ENCODE results near the gene SNRNP25.

SNRNP25 gene

GRCh38 chr16:59440-60059, 5.9 kb downstream of the SNRNP25 start:
- Histone ChIP-seq H3K36me3 (replicated peaks) (peaks cover 87% of the 10 kb centered on the region), H3K27ac (no peak overlapping the region), H3K4me3 (ENCODE audit: low read depth, low read length) (no peak overlapping the region), H3K27me3 (replicated peaks) (no peaks in the 10 kb centered on the region)
- TF ChIP-seq, protein P1, sequence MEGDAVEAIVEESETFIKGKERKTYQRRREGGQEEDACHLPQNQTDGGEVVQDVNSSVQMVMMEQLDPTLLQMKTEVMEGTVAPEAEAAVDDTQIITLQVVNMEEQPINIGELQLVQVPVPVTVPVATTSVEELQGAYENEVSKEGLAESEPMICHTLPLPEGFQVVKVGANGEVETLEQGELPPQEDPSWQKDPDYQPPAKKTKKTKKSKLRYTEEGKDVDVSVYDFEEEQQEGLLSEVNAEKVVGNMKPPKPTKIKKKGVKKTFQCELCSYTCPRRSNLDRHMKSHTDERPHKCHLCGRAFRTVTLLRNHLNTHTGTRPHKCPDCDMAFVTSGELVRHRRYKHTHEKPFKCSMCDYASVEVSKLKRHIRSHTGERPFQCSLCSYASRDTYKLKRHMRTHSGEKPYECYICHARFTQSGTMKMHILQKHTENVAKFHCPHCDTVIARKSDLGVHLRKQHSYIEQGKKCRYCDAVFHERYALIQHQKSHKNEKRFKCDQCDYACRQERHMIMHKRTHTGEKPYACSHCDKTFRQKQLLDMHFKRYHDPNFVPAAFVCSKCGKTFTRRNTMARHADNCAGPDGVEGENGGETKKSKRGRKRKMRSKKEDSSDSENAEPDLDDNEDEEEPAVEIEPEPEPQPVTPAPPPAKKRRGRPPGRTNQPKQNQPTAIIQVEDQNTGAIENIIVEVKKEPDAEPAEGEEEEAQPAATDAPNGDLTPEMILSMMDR (IDR thresholded peaks at IDR 0.05; ENCODE audit: low read depth, low read length, missing control alignments): no peak
- DNase-seq: no peak
- in situ Hi-C loops (cut with HindIII; ENCODE audit: low pct_ligation_motif_present, low sequenced_read_pairs): no loop called here

GRCh38 chr16:60166-60565, 6.5 kb downstream of the SNRNP25 start:
- H3K36me3 ChIP-seq (replicated peaks): peaks cover 85% of the 10 kb centered on the region
- in situ Hi-C loops (cut with HindIII; ENCODE audit: low pct_ligation_motif_present, low sequenced_read_pairs): no loop called here
- no peak for DNase-seq
- no peak overlapping the region for H3K4me3 ChIP-seq (ENCODE audit: low read depth, low read length)
- TF ChIP-seq, protein P1 (IDR thresholded peaks at IDR 0.05; ENCODE audit: low read depth, low read length, missing control alignments): no peak
- H3K27ac ChIP-seq: no peak overlapping the region
- no peaks in the 10 kb centered on the region for H3K27me3 ChIP-seq (replicated peaks)

- H3K27me3 ChIP-seq (replicated peaks): no peaks in the 10 kb centered on the region
- H3K4me3 ChIP-seq (ENCODE audit: low read depth, low read length): no peak overlapping the region
- H3K36me3 ChIP-seq (replicated peaks): peaks cover 77% of the 10 kb centered on the region
- H3K27ac ChIP-seq: no peak overlapping the region
- no peak for DNase-seq
- in situ Hi-C loops (cut with HindIII; ENCODE audit: low pct_ligation_motif_present, low sequenced_read_pairs): no loop called here
- TF ChIP-seq, protein P1 (IDR thresholded peaks at IDR 0.05; ENCODE audit: low read depth, low read length, missing control alignments): no peak
Observed at GRCh38 chr16:60929-61878, 7.6 kb downstream of the SNRNP25 start.

DNA sequence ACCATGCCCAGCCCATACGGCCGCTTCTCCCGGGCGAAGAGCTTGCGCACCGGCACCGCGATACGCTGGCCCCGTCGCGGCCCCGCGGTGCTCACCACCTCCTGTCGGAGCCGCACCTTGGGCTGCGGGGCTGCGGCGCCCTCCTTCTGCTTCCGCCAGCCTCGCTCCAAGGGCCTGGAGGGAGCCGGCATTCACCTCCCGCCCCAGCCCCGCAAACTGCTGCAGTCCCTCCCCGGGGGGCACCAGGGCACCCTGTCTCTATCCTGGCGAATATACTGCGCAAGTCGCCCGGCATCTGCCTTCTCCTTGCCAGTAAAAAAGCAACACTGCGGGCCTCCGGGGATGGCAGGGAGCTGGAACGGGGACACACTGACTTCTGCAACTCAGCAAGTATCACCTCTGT, 8.3 kb downstream of the SNRNP25 start:
- Histone ChIP-seq H3K4me3 (ENCODE audit: low read depth, low read length) (no peak overlapping the region), H3K27me3 (replicated peaks) (no peaks in the 10 kb centered on the region), H3K36me3 (replicated peaks) (peaks cover 71% of the 10 kb centered on the region), H3K27ac (no peak overlapping the region)
- in situ Hi-C loops (cut with HindIII; ENCODE audit: low pct_ligation_motif_present, low sequenced_read_pairs): no loop called here
- TF ChIP-seq, protein P1 (IDR thresholded peaks at IDR 0.05; ENCODE audit: low read depth, low read length, missing control alignments): no peak
- no peak for DNase-seq

DNA sequence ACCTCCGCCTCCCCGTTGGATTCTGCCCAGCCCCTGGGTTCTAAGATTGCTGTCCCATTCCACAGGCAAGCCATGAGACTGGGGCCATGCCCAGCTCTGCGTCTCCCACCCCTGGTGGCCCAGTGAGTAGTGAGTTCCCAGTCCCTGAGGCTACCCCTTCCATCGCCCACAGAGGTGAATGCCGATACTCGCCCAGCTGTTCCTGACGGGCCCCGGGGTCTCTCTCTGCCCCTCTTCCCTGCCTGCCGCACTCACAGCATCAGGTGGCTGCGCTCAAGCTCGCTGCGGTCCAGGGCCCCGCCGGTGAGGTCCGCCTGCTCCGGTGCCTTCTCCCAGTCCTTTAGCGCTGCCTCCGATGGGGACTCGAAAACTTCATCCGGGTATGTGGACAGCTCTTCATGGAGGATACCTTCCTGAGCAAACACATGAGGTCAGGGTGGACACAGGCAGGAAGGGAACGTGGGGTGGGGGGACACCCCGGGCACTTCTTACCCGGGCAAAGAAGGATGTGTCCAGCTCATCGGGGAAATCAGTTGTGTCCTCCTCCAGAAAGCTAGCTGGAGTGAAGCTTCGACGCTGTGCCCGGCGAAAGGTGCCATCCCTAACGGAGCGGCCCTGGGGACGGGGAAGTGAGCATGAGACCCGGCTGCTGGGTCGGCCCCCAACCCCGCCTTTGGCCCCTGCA, 8.8 kb downstream of the SNRNP25 start:
- H3K27ac ChIP-seq: no peak overlapping the region
- no peak for DNase-seq
- peaks cover 66% of the 10 kb centered on the region for H3K36me3 ChIP-seq (replicated peaks)
- no peak overlapping the region for H3K4me3 ChIP-seq (ENCODE audit: low read depth, low read length)
- TF ChIP-seq, protein P1 (IDR thresholded peaks at IDR 0.05; ENCODE audit: low read depth, low read length, missing control alignments): no peak
- in situ Hi-C loops (cut with HindIII; ENCODE audit: low pct_ligation_motif_present, low sequenced_read_pairs): no loop called here
- no peaks in the 10 kb centered on the region for H3K27me3 ChIP-seq (replicated peaks)
